SK-N-SH (cell line): ENCODE results near the gene FYCO1. TPM values are rescaled to one million over a fixed set of nuclear protein-coding genes. Genes with fewer than 3 reads are reported as not detected.

ENCODE experiments used
- CTCF ChIA-PET: fragments of 300-600, 350-600 bp; formaldehyde crosslinking; extraction: SDS; loops from one replicate; lab custom pipeline; 2021; lab: Yijun Ruan, JAX
- POLR2A ChIA-PET: fragments of 350-600 bp; sonication (Branson Sonifier 250); formaldehyde crosslinking; extraction: SDS; loops from one replicate; lab custom pipeline; 2020; ENCODE audit warnings: antibody characterized with exemption, inconsistent platforms; lab: Yijun Ruan, JAX
- DNase-seq: peaks from one replicate; pipeline ENCODE4 v3.0.0; 2012
- H2AFZ ChIP-seq: fragments of 200-600 bp; sonication (generic); 2 replicates; pipeline ENCODE4 v1.8.1; 2016; ENCODE audit warnings: antibody characterized with exemption, mild to moderate bottlenecking, low read depth
- H3F3A ChIP-seq: fragments of 200-600 bp; sonication (generic); replicated peaks from 2 replicates; pipeline ENCODE3; 2016; ENCODE audit warnings: antibody characterized with exemption, mild to moderate bottlenecking; ENCODE audit not compliant: insufficient read depth
- H3K27ac ChIP-seq, 2 experiments: fragments of 200-500 bp in 1 of 2; fragments of 200-600 bp in 1 of 2; sonication (Bioruptor generic) in 1 of 2; sonication (generic), shearing (Covaris generic) in 1 of 2; 2 replicates each; pipeline versions ENCODE4 v1.5.1 to v1.6.1; 2014 to 2016; ENCODE audit warnings: low read depth in 2 of 2, inconsistent platforms in 1 of 2, low read length in 1 of 2, mild to moderate bottlenecking in 1 of 2, mixed read lengths in 1 of 2
- H3K27me3 ChIP-seq: fragments of 200-600 bp; sonication (generic), shearing (Covaris generic); 2 replicates; pipeline ENCODE4 v1.6.1; 2016; ENCODE audit warnings: mixed run types; ENCODE audit not compliant: insufficient read depth
- H3K36me3 ChIP-seq, 2 experiments: fragments of 200-500 bp in 1 of 2; fragments of 200-600 bp in 1 of 2; sonication (Bioruptor generic) in 1 of 2; sonication (generic) in 1 of 2; replicated peaks in 1 of 2; 2 replicates each; pipeline versions ENCODE3 to v1.5.1; 2014 to 2016; ENCODE audit warnings: low read length in 1 of 2, mild to moderate bottlenecking in 1 of 2; ENCODE audit not compliant: insufficient read depth in 2 of 2, control insufficient read depth in 1 of 2
- H3K4me1 ChIP-seq, 2 experiments: fragments of 200-500 bp in 1 of 2; fragments of 200-600 bp in 1 of 2; sonication (Bioruptor generic) in 1 of 2; sonication (generic), shearing (Covaris generic) in 1 of 2; 2 replicates each; pipeline versions ENCODE4 v1.5.1 to v1.6.1; 2014 to 2016; ENCODE audit warnings: low read depth in 1 of 2, low read length in 1 of 2, mixed run types in 1 of 2; ENCODE audit not compliant: insufficient read depth in 2 of 2, control insufficient read depth in 1 of 2
- H3K4me2 ChIP-seq: fragments of 200-600 bp; sonication (generic), shearing (Covaris generic); 2 replicates; pipeline ENCODE4 v1.6.1; 2017; ENCODE audit warnings: mixed run types
- H3K4me3 ChIP-seq, 2 experiments: fragments of 200-500 bp in 1 of 2; fragments of 200-600 bp in 1 of 2; sonication (Bioruptor generic) in 1 of 2; sonication (generic), shearing (Covaris generic) in 1 of 2; 2 replicates each; pipeline versions ENCODE4 v1.5.1 to v1.8.1; 2014 to 2016; ENCODE audit warnings: low read depth in 2 of 2, inconsistent platforms in 1 of 2, low read length in 1 of 2, mild to moderate bottlenecking in 1 of 2, mixed read lengths in 1 of 2, moderate library complexity in 1 of 2
- H3K79me2 ChIP-seq: fragments of 200-600 bp; sonication (generic); 2 replicates; pipeline ENCODE4 v1.8.1; 2017; ENCODE audit warnings: mild to moderate bottlenecking; ENCODE audit not compliant: insufficient read depth
- H3K9ac ChIP-seq: fragments of 200-600 bp; sonication (generic); 2 replicates; pipeline ENCODE4 v1.6.1; 2017; ENCODE audit warnings: mixed run types
- H3K9me2 ChIP-seq: fragments of 200-600 bp; sonication (generic); 2 replicates; pipeline ENCODE4 v1.6.1; 2017; ENCODE audit warnings: mixed run types
- H3K9me3 ChIP-seq: fragments of 200-600 bp; sonication (generic); 2 replicates; pipeline ENCODE4 v1.6.1; 2017; ENCODE audit warnings: mixed run types, mild to moderate bottlenecking, moderate library complexity
- H4K20me1 ChIP-seq: fragments of 200-600 bp; sonication (generic); 2 replicates; pipeline ENCODE4 v1.6.1; 2017; ENCODE audit warnings: mild to moderate bottlenecking, mixed run types; ENCODE audit not compliant: insufficient read depth
- EP300 ChIP-seq, 2 experiments: IDR thresholded peaks; 2 replicates each; pipeline versions ENCODE4 v1.4.0 to v1.6.1; 2012; ENCODE audit warnings: borderline replicate concordance in 1 of 2, low read depth in 1 of 2, low read length in 1 of 2
- EZH2phosphoT487 ChIP-seq: fragments of 200-600 bp; sonication (generic); IDR thresholded peaks from 2 replicates; pipeline ENCODE4 v1.6.1; 2017; ENCODE audit warnings: low read depth, mixed run types, mild to moderate bottlenecking, antibody characterized with exemption, moderate library complexity, borderline replicate concordance
- FOXJ3 ChIP-seq: sonication (generic); formaldehyde crosslinking; IDR thresholded peaks from 2 replicates; pipeline ENCODE4 v1.5.1; 2020; ENCODE audit warnings: mild to moderate bottlenecking, missing genetic modification reagents
- JUND ChIP-seq: IDR thresholded peaks from 2 replicates; pipeline ENCODE4 v1.4.0; 2012
- RCOR1 ChIP-seq: fragments of 150-350 bp; IDR thresholded peaks from 2 replicates; pipeline ENCODE4 v1.6.1; 2017; ENCODE audit warnings: antibody characterized with exemption, low read length
- SIN3A ChIP-seq: IDR thresholded peaks from 2 replicates; pipeline ENCODE4 v1.6.1; 2012; ENCODE audit warnings: low read depth, mild to moderate bottlenecking, low read length, moderate library complexity, borderline replicate concordance
- TAF1 ChIP-seq: IDR thresholded peaks from 2 replicates; pipeline ENCODE4 v1.6.1; 2012; ENCODE audit warnings: low read depth, mild to moderate bottlenecking, low read length, moderate library complexity, borderline replicate concordance
- YY1 ChIP-seq: IDR thresholded peaks from 2 replicates; pipeline ENCODE4 v1.4.0; 2012; ENCODE audit warnings: low read depth, mild to moderate bottlenecking
- WGBS: methylation state at CpG from one replicate; pipeline ENCODE4 v1.1.6; 2017; ENCODE audit warnings: low lambda C conversion rate; 5-methylcytosine and 5-hydroxymethylcytosine counted together
- polyA plus RNA-seq, 3 experiments: library from polyadenylated mRNA; depleted of rRNA; stranded (reverse); fragments of >200 nt; gene quantifications; 2 replicates each; pipeline ENCODE4 v1.2.3, GENCODE V29; 2012
- TF ChIP-seq, protein P1 (sequence below): IDR thresholded peaks from 2 replicates; pipeline ENCODE4 v1.4.0; 2012; ENCODE audit warnings: low read depth, borderline replicate concordance
- TF ChIP-seq, protein P2 (sequence below): IDR thresholded peaks from 2 replicates; pipeline ENCODE4; 2012
- TF ChIP-seq, protein P3 (sequence below): fragments of 150-350 bp; IDR thresholded peaks from 2 replicates; pipeline ENCODE4 v1.6.1; 2017; ENCODE audit warnings: antibody characterized with exemption, low read length, low read depth, borderline replicate concordance

Gene FYCO1
- polyA plus RNA-seq, 1 of the 3 experiments (the other 2 are of a cell fraction) = 5.5 TPM

DNA sequence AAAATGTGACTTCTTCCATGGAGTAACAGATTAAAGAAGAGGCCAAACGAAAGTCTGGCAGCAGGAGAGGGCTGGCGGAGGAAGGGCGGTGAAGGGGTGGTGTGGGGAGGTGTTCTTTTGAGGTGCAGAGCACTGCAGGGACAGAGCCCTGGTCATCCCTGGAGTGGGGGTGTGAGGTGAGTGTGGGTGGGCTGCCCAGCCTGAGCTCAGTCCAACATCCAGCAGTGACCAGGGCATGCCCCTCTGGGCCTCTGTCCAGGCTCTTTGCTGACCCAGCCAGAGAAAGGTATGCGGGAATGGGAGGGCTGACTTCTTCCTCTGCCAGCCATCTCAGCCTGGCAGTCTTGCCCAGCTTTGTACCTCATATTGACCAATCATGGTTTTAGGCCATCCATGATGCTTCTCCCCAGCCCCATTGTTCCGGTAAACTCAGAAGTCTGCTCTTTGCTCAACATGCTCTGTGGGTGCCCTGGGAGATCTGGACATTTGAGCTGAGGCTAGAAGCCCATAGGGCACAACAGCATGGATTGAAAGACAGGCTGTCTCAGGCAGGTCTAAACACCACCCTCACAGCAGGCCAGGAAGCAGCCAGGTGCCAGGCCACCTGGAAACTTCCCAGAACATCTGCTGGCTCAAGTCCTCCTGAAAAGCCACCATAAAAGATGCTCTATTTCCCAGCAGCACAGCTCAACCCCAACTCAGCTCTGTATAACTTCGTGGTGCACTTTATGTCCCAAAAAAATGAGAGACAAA lies 78.3 kb downstream of the FYCO1 start:
- ChIA-PET CTCF (no interaction called here), POLR2A (no interaction called here)
- H3K4me2 ChIP-seq = no peak overlapping the region
- H3K9me3 ChIP-seq = no peaks in the 10 kb centered on the region
- peaks cover 4% of the 10 kb centered on the region for H3F3A ChIP-seq
- peaks cover 3 to 9% of the 10 kb centered on the region in 2 experiments for H3K36me3 ChIP-seq
- no peak overlapping the region for H2AFZ ChIP-seq
- no peak overlapping the region for H3K9ac ChIP-seq
- H3K27ac ChIP-seq = no peak overlapping the region
- H3K79me2 ChIP-seq = no peaks in the 10 kb centered on the region
- H3K4me3 ChIP-seq = no peak overlapping the region
- no peaks in the 10 kb centered on the region for H4K20me1 ChIP-seq
- H3K4me1 ChIP-seq = no peaks in the 10 kb centered on the region
- TF ChIP-seq, protein P1, sequence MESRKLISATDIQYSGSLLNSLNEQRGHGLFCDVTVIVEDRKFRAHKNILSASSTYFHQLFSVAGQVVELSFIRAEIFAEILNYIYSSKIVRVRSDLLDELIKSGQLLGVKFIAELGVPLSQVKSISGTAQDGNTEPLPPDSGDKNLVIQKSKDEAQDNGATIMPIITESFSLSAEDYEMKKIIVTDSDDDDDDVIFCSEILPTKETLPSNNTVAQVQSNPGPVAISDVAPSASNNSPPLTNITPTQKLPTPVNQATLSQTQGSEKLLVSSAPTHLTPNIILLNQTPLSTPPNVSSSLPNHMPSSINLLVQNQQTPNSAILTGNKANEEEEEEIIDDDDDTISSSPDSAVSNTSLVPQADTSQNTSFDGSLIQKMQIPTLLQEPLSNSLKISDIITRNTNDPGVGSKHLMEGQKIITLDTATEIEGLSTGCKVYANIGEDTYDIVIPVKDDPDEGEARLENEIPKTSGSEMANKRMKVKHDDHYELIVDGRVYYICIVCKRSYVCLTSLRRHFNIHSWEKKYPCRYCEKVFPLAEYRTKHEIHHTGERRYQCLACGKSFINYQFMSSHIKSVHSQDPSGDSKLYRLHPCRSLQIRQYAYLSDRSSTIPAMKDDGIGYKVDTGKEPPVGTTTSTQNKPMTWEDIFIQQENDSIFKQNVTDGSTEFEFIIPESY = no peak
- TF ChIP-seq, protein P2, sequence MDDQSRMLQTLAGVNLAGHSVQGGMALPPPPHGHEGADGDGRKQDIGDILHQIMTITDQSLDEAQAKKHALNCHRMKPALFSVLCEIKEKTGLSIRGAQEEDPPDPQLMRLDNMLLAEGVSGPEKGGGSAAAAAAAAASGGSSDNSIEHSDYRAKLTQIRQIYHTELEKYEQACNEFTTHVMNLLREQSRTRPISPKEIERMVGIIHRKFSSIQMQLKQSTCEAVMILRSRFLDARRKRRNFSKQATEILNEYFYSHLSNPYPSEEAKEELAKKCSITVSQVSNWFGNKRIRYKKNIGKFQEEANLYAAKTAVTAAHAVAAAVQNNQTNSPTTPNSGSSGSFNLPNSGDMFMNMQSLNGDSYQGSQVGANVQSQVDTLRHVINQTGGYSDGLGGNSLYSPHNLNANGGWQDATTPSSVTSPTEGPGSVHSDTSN = no peak
- TF ChIP-seq SIN3A (no peak), YY1 (no peak), RCOR1 (no peak), JUND (no peak), FOXJ3 (CRISPR knock-in tag) (no peak), EP300 (IDR thresholded peaks at IDR 0.05; ENCODE audit: borderline replicate concordance in 1 of 2, low read depth in 1 of 2, low read length in 1 of 2) (no peak), TAF1 (no peak), EZH2phosphoT487 (no peak)
- TF ChIP-seq, protein P3, sequence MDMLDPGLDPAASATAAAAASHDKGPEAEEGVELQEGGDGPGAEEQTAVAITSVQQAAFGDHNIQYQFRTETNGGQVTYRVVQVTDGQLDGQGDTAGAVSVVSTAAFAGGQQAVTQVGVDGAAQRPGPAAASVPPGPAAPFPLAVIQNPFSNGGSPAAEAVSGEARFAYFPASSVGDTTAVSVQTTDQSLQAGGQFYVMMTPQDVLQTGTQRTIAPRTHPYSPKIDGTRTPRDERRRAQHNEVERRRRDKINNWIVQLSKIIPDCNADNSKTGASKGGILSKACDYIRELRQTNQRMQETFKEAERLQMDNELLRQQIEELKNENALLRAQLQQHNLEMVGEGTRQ = no peak
- WGBS = 85% methylated on average over 4 of the region's 6 CpGs
- DNase-seq = no peak
- no peaks in the 10 kb centered on the region for H3K27me3 ChIP-seq
- no peaks in the 10 kb centered on the region for H3K9me2 ChIP-seq
